AG09309 (cell line): ENCODE data around the gene LRMDA.

Experiments used
- DNase-seq: peaks from one replicate; pipeline ENCODE4 v3.0.0-alpha.2; 2010; ENCODE audit warnings: low read depth
- H3K4me3 ChIP-seq: 2 replicates; pipeline ENCODE4 v1.5.1; 2011; ENCODE audit warnings: mild to moderate bottlenecking, low read depth, low read length, moderate library complexity; ENCODE audit not compliant: control insufficient read depth
- TF ChIP-seq, protein P1 (sequence below): IDR thresholded peaks from 2 replicates; pipeline ENCODE4 v1.5.1; 2011; ENCODE audit warnings: mild to moderate bottlenecking, low read depth, low read length, inconsistent platforms; ENCODE audit not compliant: insufficient read depth, control insufficient read depth; ENCODE audit errors: missing control alignments

Gene LRMDA

GRCh38 chr10:75651417-75651816, 220.0 kb downstream of the LRMDA start:
- no peak for DNase-seq
- H3K4me3 ChIP-seq = no peak overlapping the region
- TF ChIP-seq, protein P1, sequence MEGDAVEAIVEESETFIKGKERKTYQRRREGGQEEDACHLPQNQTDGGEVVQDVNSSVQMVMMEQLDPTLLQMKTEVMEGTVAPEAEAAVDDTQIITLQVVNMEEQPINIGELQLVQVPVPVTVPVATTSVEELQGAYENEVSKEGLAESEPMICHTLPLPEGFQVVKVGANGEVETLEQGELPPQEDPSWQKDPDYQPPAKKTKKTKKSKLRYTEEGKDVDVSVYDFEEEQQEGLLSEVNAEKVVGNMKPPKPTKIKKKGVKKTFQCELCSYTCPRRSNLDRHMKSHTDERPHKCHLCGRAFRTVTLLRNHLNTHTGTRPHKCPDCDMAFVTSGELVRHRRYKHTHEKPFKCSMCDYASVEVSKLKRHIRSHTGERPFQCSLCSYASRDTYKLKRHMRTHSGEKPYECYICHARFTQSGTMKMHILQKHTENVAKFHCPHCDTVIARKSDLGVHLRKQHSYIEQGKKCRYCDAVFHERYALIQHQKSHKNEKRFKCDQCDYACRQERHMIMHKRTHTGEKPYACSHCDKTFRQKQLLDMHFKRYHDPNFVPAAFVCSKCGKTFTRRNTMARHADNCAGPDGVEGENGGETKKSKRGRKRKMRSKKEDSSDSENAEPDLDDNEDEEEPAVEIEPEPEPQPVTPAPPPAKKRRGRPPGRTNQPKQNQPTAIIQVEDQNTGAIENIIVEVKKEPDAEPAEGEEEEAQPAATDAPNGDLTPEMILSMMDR = no peak

DNA sequence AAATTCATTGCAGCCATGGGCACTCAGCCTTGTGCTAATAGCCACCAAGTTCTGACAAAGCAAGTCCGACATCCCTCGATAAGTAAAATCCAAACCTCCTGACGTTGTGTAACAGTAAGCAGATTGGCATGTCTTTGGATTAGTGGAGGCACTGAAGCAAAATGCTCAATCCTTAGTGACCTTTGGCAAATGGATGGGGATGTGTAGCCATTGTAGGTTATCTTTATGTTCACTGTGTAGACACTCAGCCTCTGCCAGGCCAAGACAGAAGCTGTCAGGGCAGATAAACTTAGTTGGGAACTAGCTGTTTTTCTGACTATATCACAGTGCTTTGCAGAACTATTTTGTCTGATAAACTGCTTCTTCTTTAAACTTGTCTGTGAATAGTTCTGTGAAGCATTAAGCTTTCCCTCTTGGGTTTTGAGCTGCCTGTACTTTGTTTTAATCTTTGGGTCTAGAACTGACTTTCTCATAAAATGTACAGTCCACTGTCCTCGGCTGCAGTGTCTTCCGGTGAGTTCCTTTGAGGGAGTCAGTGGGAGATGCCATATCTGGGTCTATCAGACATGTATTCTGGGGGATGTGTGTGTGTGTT, 220.8 kb downstream of the LRMDA start:
- no peak overlapping the region for H3K4me3 ChIP-seq
- DNase-seq = no peak
- TF ChIP-seq, protein P1 = no peak

GRCh38 chr10:75653761-75654160, 222.3 kb downstream of the LRMDA start:
- DNase-seq = no peak
- TF ChIP-seq, protein P1 = no peak
- no peak overlapping the region for H3K4me3 ChIP-seq

GRCh38 chr10:75654171-75654771, 222.8 kb downstream of the LRMDA start:
- no peak overlapping the region for H3K4me3 ChIP-seq
- DNase-seq = no peak
- TF ChIP-seq, protein P1 = no peak

GRCh38 chr10:75654772-75655171, 223.3 kb downstream of the LRMDA start:
- DNase-seq = no peak
- H3K4me3 ChIP-seq = no peak overlapping the region
- TF ChIP-seq, protein P1 = no peak

DNA sequence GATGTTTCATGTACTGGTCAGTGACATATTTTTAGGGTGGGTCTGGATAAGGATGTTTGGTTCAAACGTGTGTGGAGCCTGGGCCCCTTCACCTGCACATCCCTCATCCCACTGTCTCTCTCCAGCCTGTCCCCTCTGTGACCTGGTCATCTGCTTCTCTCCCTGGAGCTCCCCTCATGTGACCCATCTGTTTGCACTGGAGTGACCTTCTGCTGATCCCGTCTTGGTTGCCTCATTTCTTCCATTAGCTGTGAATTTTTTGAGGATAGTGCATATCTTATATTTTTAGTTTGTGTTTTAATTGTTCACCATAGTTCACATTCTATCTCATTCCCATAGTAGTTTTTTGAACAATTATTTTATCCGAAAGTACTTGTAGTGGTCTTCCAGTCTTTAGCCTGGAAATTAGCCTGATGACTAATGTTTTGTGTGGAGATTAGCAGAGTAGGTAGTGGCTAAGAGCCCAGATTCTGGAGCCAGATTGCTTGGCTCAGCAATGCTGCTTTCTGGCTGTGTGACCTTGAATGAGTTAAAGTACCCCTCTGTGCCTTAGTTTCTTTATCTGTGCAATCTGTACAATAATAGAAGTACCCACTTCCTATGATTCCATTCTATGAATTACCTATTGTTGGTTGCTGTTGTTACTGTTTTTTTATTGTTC, 224.5 kb downstream of the LRMDA start:
- TF ChIP-seq, protein P1 = no peak
- DNase-seq = no peak
- no peak overlapping the region for H3K4me3 ChIP-seq
